Kidney epithelial cell (primary cell): Measurements from ENCODE around the gene LATS2. TPM values are rescaled to one million over a fixed set of nuclear protein-coding genes. Genes with fewer than 3 reads are reported as not detected.

Source experiments
- DNase-seq: peaks from one replicate; pipeline ENCODE4 v3.0.0-alpha.2; 2010; ENCODE audit warnings: low read depth
- H3K27me3 ChIP-seq: 2 replicates; pipeline ENCODE4 v1.6.0; 2011; ENCODE audit warnings: low read length; ENCODE audit not compliant: control insufficient read depth, insufficient read depth
- H3K36me3 ChIP-seq: 2 replicates; pipeline ENCODE4 v1.5.1; 2011; ENCODE audit warnings: low read length; ENCODE audit not compliant: control insufficient read depth, insufficient read depth
- H3K4me3 ChIP-seq: 2 replicates; pipeline ENCODE4 v1.5.1; 2011; ENCODE audit warnings: low read depth, mild to moderate bottlenecking, control low read depth, low read length
- CTCF ChIP-seq: IDR thresholded peaks from 2 replicates; pipeline ENCODE4 v1.5.1; 2011; ENCODE audit warnings: mild to moderate bottlenecking, moderate library complexity, low read length, control low read depth, inconsistent platforms; ENCODE audit not compliant: insufficient read depth, poor library complexity, severe bottlenecking
- total RNA-seq: library from RNA; depleted of rRNA; stranded (reverse); fragments of >200 nt; gene quantifications from 2 replicates; pipeline ENCODE4 v1.2.3, GENCODE V29; 2015

LATS2 gene
- total RNA-seq, 1 donor from 2014 or later, result 20.2 TPM

GRCh38 chr13:20977394-20977793, 84.0 kb downstream of the LATS2 start:
- H3K36me3 ChIP-seq, result peaks cover 2% of the 10 kb centered on the region
- no peak for DNase-seq
- TF ChIP-seq CTCF, result no peak

DNA sequence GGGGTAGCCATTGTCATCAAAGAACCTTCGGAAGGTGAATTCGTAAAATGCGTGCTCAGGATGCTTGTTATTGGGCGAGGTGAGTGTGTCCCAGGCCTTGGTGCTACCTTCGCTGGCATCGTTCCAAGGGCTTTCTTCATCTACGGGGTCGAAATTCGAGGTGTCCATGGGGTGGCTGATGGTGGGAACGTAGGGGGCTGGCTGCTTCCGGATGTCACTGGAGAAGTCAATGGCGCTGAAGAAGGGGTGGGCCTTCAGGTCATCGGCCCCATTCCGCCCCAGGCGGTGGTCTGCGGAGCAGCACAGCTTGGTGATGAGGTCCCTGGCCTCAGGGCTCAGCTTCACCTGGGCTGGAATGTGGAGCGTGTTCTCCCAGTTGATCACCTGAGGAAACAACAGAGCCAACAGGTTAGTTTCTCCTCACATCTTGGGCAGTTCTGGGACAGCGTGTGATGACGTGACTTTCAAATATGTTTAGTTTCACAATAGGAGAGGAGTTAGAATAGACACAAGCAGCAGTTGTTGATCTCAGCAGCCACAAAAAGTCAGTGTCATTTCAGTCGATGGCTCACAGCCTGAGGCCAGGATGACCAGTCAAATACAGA, 86.3 kb downstream of the LATS2 start:
- H3K27me3 ChIP-seq, result no peaks in the 10 kb centered on the region
- no peak for DNase-seq
- no peak overlapping the region for H3K4me3 ChIP-seq
- peaks cover under 1% of the 10 kb centered on the region for H3K36me3 ChIP-seq
- no peak for TF ChIP-seq CTCF

More at GRCh38 chr13:20977394-20977793, 84.0 kb downstream of the LATS2 start:
- no peaks in the 10 kb centered on the region for H3K27me3 ChIP-seq
- H3K4me3 ChIP-seq, result no peak overlapping the region

DNA sequence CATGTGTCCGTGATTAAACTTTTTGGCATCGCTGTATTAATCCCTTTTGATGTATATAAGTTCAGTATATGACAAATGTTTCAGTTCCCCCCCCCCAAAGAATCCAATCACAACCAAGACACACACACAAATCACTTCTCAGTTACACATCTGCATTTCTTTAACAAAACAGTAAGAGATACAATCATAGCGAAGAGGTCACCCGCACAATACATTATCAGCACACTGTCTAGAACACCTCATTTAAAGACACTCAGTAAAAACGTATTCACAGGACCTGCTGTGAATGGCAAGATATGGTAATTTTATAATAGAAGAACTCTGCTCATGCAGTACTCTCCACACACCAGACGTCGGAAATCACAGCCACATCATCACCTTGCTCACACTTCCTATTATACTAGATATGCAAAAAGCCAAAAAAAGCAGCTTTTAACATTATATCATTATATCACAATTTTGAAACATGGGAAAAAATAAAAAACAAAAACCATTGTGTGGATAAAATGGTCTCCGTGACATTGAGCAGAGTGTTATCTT, 87.4 kb downstream of the LATS2 start:
- DNase-seq, result no peak
- H3K4me3 ChIP-seq, result no peak overlapping the region
- no peak for TF ChIP-seq CTCF
- H3K36me3 ChIP-seq, result no peaks in the 10 kb centered on the region
- no peaks in the 10 kb centered on the region for H3K27me3 ChIP-seq

GRCh38 chr13:20972731-20973130, 88.7 kb downstream of the LATS2 start:
- no peak overlapping the region for H3K4me3 ChIP-seq
- H3K36me3 ChIP-seq, result no peaks in the 10 kb centered on the region
- no peak for TF ChIP-seq CTCF
- no peaks in the 10 kb centered on the region for H3K27me3 ChIP-seq
- no peak for DNase-seq

GRCh38 chr13:20969182-20969581, 92.2 kb downstream of the LATS2 start:
- Histone ChIP-seq H3K4me3 (no peak overlapping the region), H3K36me3 (no peaks in the 10 kb centered on the region), H3K27me3 (no peaks in the 10 kb centered on the region)
- no peak for TF ChIP-seq CTCF
- no peak for DNase-seq

DNA sequence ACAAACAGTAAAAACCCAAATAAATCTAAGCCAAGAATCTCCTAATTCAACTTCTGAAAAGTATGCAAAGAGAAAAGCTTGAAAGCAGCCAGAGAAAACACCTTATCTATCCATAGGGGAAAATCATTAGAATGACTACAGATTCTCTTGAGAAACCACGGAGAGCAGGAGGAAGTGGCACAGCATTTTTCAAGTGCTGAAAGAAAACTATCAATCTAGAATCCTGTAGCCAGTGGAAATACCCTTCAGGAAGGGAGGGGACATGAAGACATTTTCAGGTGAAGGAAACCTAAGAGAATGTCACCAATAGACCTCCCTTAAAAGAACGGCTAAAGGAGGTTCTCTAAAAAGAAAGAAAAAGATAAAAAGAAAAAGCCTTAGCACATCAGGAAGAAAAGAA, 92.6 kb downstream of the LATS2 start:
- Histone ChIP-seq H3K27me3 (no peaks in the 10 kb centered on the region), H3K36me3 (no peaks in the 10 kb centered on the region), H3K4me3 (no peak overlapping the region)
- TF ChIP-seq CTCF, result no peak
- DNase-seq, result no peak
